IMR-90 (cell line): Measurements from ENCODE around the gene NDUFV2.

Experiments
- BHLHE40 ChIP-seq: fragments of 150-350 bp; IDR thresholded peaks from 2 replicates; pipeline ENCODE4 v1.6.1; 2016; ENCODE audit warnings: mild to moderate bottlenecking, low read depth, low read length
- CEBPB ChIP-seq: IDR thresholded peaks from 2 replicates; pipeline ENCODE4 v1.6.1; 2012; ENCODE audit warnings: low read depth, low read length, improper control_type of control experiment
- CHD1 ChIP-seq: IDR thresholded peaks from 2 replicates; pipeline ENCODE4 v1.6.1; 2012; ENCODE audit warnings: low read depth, low read length, improper control_type of control experiment
- MAFK ChIP-seq: IDR thresholded peaks from 2 replicates; pipeline ENCODE4 v1.6.1; 2012; ENCODE audit warnings: low read depth, low read length, improper control_type of control experiment
- MAZ ChIP-seq: IDR thresholded peaks from 2 replicates; pipeline ENCODE4 v1.6.1; 2012; ENCODE audit warnings: low read depth, mild to moderate bottlenecking, low read length, improper control_type of control experiment, moderate library complexity, borderline replicate concordance
- MXI1 ChIP-seq: IDR thresholded peaks from 2 replicates; pipeline ENCODE4 v1.6.1; 2012; ENCODE audit warnings: low read depth, mild to moderate bottlenecking, low read length, moderate library complexity, borderline replicate concordance
- POLR2A ChIP-seq: IDR thresholded peaks from 2 replicates; pipeline ENCODE4 v1.6.1; 2012; ENCODE audit warnings: mild to moderate bottlenecking, low read depth, low read length
- RAD21 ChIP-seq: IDR thresholded peaks from 2 replicates; pipeline ENCODE4 v1.6.1; 2012; ENCODE audit warnings: low read length, improper control_type of control experiment
- RFX5 ChIP-seq: IDR thresholded peaks from 2 replicates; pipeline ENCODE4 v1.8.0; 2012; ENCODE audit warnings: low read depth, mild to moderate bottlenecking, low read length, moderate library complexity
- SMC3 ChIP-seq: fragments of 150-350 bp; IDR thresholded peaks from 2 replicates; pipeline ENCODE4 v1.6.1; 2016; ENCODE audit warnings: low read depth, mild to moderate bottlenecking, antibody characterized with exemption, low read length, moderate library complexity
- TF ChIP-seq, protein P1 (sequence below): conservative IDR thresholded peaks from 2 replicates; pipeline ENCODE4 v1.5.1; 2012; ENCODE audit warnings: mild to moderate bottlenecking, low read depth, low read length, improper control_type of control experiment
- TF ChIP-seq, protein P2 (sequence below): fragments of 150-350 bp; IDR thresholded peaks from 2 replicates; pipeline ENCODE4 v1.6.1; 2017; ENCODE audit warnings: mild to moderate bottlenecking, antibody characterized with exemption, low read length, low read depth

DNA sequence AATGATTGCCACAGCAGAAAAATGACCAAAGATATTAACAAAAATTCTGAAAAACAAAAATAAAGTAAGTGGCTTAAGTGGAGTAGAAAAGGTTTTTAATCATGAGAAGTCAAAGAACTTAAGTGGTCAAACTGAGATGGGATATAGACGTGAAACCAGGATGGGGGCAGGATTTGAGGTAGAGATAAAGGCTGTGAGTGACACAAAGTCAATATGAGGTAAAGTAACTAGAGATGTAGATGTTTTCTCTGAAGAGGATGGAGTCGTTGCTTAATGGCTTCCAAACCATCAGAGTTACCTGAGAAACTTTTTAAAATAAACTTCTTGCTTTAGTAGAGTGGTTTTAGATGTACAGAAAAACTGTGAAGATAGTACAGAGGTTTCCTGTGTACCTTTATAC lies 55.3 kb downstream of the NDUFV2 start:
- TF ChIP-seq RFX5 (no peak), POLR2A (no peak), SMC3 (no peak), MAZ (no peak), RAD21 (no peak), CHD1 (no peak), CEBPB (no peak), MXI1 (no peak), BHLHE40 (no peak), MAFK (no peak)
- TF ChIP-seq, protein P1, sequence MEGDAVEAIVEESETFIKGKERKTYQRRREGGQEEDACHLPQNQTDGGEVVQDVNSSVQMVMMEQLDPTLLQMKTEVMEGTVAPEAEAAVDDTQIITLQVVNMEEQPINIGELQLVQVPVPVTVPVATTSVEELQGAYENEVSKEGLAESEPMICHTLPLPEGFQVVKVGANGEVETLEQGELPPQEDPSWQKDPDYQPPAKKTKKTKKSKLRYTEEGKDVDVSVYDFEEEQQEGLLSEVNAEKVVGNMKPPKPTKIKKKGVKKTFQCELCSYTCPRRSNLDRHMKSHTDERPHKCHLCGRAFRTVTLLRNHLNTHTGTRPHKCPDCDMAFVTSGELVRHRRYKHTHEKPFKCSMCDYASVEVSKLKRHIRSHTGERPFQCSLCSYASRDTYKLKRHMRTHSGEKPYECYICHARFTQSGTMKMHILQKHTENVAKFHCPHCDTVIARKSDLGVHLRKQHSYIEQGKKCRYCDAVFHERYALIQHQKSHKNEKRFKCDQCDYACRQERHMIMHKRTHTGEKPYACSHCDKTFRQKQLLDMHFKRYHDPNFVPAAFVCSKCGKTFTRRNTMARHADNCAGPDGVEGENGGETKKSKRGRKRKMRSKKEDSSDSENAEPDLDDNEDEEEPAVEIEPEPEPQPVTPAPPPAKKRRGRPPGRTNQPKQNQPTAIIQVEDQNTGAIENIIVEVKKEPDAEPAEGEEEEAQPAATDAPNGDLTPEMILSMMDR: no peak
- TF ChIP-seq, protein P2, sequence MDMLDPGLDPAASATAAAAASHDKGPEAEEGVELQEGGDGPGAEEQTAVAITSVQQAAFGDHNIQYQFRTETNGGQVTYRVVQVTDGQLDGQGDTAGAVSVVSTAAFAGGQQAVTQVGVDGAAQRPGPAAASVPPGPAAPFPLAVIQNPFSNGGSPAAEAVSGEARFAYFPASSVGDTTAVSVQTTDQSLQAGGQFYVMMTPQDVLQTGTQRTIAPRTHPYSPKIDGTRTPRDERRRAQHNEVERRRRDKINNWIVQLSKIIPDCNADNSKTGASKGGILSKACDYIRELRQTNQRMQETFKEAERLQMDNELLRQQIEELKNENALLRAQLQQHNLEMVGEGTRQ: no peak
